Cerebellar cortex (tissue), 1 donor: Measurements from ENCODE around the gene ITGAE.
A peak's percentile ranks its signal among the peaks of the same experiment; 100 is the strongest.
"Not testable (repeated sequence)": the region's sequence is repeated elsewhere in the genome, so short reads cannot be mapped to it uniquely, and the experiment has no call there.

Experiments used
- DNase-seq: peaks from one replicate; pipeline ENCODE4 v3.0.0-alpha.2; 2015; ENCODE audit warnings: low spot score

ITGAE gene

GRCh38 chr17:3729881-3730280 is 71.1 kb downstream of the ITGAE start:
- no peak for DNase-seq

- not testable (repeated sequence) for DNase-seq
These were observed 72.9 kb downstream of the ITGAE start for GRCh38 chr17:3728099-3728498.

GRCh38 chr17:3727041-3727440 is 73.9 kb downstream of the ITGAE start:
- DNase-seq: no peak

- no peak for DNase-seq
These were observed 76.5 kb downstream of the ITGAE start for GRCh38 chr17:3724378-3725077.

GRCh38 chr17:3723556-3724377 is 77.2 kb downstream of the ITGAE start, which contains the start of gene HASPIN:
Gene HASPIN (plus strand): TSS chr17:3723903. CDS start chr17:3723936, 33 bp downstream.
- peak; percentile 84 for DNase-seq

- DNase-seq: no peak
These were observed 77.8 kb downstream of the ITGAE start for GRCh38 chr17:3723188-3723555.

GRCh38 chr17:3722716-3723115 is 78.3 kb downstream of the ITGAE start:
- DNase-seq: peak; percentile 16

- no peak for DNase-seq
These were observed 81.7 kb downstream of the ITGAE start for GRCh38 chr17:3719265-3719664.

GRCh38 chr17:3718201-3718600 is 82.8 kb downstream of the ITGAE start:
- DNase-seq: no peak

- no peak for DNase-seq
These were observed 85.7 kb downstream of the ITGAE start for GRCh38 chr17:3715296-3715695.

GRCh38 chr17:3712811-3713463 is 88.1 kb downstream of the ITGAE start:
- no peak for DNase-seq

- no peak for DNase-seq
These were observed 90.0 kb downstream of the ITGAE start for GRCh38 chr17:3710951-3711383.

GRCh38 chr17:3708366-3708765 is 92.6 kb downstream of the ITGAE start:
- DNase-seq: no peak

GRCh38 chr17:3705718-3705984 is 95.3 kb downstream of the ITGAE start:
- not testable (repeated sequence) for DNase-seq

- DNase-seq: no peak
These were observed 95.9 kb downstream of the ITGAE start for GRCh38 chr17:3704931-3705717.

GRCh38 chr17:3702041-3702539 is 98.9 kb downstream of the ITGAE start:
- not testable (repeated sequence) for DNase-seq

- DNase-seq: no peak
These were observed 101.0 kb downstream of the ITGAE start for GRCh38 chr17:3699951-3700350.

- no peak for DNase-seq
These were observed 102.8 kb downstream of the ITGAE start for GRCh38 chr17:3698139-3698538.

GRCh38 chr17:3697103-3697476 is 103.9 kb downstream of the ITGAE start:
- DNase-seq: no peak

- DNase-seq: no peak
These were observed 105.1 kb downstream of the ITGAE start, which contains the start of gene P2RX5 for GRCh38 chr17:3695723-3696411. Gene P2RX5 (minus strand): TSS chr17:3696155. CDS start chr17:3696005, 150 bp downstream.

GRCh38 chr17:3695129-3695722 is 105.8 kb downstream of the ITGAE start:
- DNase-seq: no peak
